ENCODE data around the gene RELL1.
A peak's percentile ranks its signal among the peaks of the same experiment; 100 is the strongest.

The RELL1 gene

DNA sequence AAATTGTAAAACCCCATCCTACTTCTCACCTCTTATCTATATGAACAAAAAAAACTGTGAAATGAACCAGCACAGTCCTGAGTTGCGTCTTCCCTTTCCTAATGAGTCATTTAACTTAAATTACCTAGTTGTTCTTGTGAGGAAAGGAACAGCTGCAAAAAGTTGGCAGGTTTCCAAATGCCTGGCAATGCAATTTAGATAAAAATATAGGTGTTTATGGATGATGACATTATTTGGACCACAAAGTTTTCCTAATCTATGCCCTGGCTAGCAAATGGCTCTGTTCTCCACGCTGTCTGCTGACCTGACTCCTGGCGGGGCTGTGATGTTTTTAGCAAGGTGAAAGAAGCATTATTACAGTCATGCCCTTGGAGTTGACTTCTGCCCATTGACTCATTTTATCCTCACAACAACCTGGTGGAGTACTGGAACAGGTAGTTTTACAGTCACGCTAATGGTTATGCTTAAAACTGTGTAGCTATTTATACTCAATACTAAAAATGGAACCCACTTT is 29.8 kb upstream of the RELL1 start:
- no peak for TF ChIP-seq ZNF274 (IDR thresholded peaks at IDR 0.05; ENCODE audit: low read depth, low read length)
- H3K4me3 ChIP-seq (ENCODE audit: low read length) = no peak overlapping the region

DNA sequence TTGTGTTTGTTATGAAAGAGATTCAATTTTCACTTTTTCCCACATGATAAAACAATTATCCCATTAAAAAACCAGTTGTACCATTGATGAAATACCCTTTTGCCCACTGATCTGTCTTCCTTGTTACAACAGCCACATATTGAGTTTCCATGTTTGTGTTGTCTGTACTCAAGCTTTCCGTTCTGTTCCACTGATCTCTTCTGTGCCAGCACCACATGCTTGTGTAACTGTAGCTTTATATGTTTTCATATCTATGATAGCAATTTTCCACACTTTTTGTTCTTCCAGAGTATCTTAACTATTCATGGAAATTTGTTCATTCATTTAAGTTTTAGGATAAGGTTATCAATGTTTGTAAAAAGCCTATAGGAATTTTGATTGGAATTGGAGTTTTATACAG is 24.3 kb upstream of the RELL1 start:
- TF ChIP-seq ZNF274 (IDR thresholded peaks at IDR 0.05; ENCODE audit: low read depth, low read length) = no peak
- H3K4me3 ChIP-seq (ENCODE audit: low read length) = no peak overlapping the region

DNA sequence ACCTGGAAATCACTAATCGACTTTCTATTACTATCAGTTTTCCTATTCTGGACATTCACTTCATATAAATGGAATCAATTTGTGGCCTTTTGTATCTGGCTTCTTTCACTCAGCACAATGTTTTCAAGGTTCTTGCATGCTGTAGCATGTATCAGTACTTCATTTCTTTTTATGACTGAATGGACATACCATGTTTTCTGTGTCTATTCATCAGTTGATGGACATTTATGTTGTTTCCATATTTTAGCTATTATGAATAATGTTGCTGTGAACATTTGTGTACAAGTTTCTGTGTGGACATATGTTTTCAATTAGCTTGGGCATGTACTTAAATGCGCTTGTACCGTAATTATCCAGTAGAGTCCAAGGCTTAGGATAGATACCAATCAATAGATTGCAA is 19.9 kb upstream of the RELL1 start:
- H3K4me3 ChIP-seq (ENCODE audit: low read length) = no peak overlapping the region
- no peak for TF ChIP-seq ZNF274 (IDR thresholded peaks at IDR 0.05; ENCODE audit: low read depth, low read length)

DNA sequence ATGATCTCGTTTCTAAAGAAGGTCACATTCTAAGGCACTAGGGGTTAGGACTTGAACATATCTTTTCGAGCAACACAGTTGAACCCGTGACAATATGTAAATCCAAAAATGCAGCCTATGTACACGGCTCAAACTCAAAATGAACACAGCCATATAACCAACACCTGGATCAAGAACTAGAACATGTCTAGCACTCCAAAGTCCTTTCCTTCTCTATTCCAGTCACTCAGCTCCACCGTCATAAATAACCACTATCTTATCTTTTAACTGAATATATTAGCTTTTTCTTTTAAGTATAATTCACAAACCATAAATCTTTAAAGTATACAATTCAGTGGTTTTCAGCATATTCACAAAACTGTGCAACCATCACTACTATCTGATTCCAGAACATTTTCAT is 19.4 kb upstream of the RELL1 start:
- H3K4me3 ChIP-seq (ENCODE audit: low read length) = no peak overlapping the region
- no peak for TF ChIP-seq ZNF274 (IDR thresholded peaks at IDR 0.05; ENCODE audit: low read depth, low read length)

DNA sequence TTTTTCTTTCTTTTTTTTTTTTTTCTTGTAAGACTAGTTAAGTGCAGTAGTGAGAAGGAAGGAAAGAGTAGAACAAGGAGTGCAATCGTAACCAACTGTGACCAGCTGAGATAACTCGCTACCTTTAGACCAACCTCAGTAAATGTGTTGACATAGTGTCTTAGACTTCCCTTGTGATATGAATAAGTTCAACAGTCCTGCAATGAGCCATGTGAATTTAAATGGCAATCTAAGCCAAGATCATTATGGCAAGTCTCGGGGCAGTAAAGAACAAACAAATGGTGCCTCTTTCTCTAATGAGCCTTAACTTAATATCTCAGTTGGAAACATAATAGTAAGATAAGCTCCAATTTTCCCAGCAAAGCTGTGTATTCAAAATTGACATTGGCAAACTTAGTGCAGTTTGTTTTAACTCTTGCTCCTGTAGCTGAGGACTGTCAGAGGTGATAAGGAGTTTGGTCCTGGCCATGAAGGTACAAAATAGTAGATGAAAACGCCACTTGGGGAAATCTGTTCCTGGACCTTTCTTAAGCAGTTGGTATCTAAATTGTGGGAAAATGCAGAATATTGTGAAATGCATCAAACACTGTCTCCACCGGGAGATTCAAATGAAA is 13.8 kb upstream of the RELL1 start:
- H3K4me3 ChIP-seq (ENCODE audit: low read length) = no peak overlapping the region
- no peak for TF ChIP-seq ZNF274 (IDR thresholded peaks at IDR 0.05; ENCODE audit: low read depth, low read length)

DNA sequence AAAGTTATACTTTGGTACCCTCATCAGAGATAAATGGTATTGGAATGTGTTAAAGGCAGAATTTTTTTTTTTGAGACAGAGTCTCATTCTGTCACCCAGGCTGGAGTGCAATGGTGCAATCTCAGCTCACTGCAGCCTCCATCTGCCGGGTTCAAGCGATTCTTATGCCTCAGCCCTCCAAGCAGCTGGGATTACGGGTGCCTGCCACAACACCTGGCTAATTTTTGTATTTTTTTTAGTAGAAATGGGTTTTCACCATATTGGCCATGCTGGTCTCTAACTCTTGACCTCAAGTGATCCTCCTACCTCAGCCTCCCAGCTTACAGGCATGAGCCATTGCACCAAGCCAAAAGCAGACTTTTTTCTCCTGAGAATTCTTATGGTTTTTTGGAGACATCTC is 11.4 kb upstream of the RELL1 start:
- TF ChIP-seq ZNF274 (IDR thresholded peaks at IDR 0.05; ENCODE audit: low read depth, low read length) = no peak

DNA sequence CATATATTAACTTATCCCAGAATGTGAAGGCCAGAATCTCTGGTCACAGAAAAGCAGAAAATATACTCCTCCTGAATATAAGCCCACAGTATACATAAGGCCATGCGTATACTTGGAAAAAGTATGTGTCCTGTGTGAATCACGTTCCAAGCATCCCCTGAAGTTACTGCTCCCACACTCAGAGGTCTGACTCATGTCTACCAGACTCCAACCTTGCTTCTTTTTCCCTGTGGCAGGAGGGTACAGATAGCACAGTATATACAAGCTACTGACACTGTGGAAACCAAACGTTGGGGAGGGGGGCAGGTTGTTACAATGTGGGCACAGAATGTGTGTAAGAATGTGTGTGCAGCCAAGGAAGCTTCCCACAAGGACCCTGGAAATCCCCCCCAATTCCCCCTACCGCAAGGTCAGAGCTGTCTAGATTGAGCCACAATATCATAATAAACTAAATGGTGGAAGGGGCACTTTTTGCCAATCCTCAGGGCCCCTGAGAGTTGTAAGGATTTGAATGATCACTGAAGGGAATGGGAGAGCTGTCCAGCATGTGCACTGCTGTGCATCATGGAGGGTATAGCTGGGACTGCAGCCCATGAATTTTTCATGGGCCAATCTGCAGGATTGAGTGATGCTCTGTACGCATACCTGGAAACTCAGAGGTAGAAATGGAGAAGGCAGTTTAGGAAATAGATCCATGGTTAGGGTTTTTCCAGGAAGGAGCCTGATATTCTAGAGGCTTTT is 7.4 kb upstream of the RELL1 start:
- TF ChIP-seq ZNF274 (IDR thresholded peaks at IDR 0.05; ENCODE audit: low read depth, low read length) = no peak
- H3K4me3 ChIP-seq (ENCODE audit: low read length) = no peak overlapping the region

More for the DNA sequence above, 11.4 kb upstream of the RELL1 start:
- H3K4me3 ChIP-seq (ENCODE audit: low read length) = no peak overlapping the region

DNA sequence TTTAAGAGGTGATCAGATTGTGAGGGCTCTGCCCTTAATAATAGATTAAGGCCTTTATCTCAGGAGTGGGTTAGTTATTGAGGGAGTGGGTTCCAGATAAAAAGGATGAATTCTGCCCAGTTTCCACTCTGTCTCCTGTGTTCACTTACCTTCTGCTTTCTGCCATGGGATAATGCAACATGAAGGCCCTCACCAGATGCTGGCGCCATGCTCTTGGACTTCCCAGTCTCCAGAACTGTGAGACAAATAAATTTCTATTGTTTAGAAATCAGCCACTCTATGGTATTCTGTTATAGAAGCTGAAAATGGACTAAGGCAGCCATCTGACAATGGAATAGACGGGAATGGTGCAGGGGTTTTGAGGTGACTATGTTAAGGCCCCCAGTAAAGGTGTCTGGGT is 6.9 kb upstream of the RELL1 start:
- TF ChIP-seq ZNF274 (IDR thresholded peaks at IDR 0.05; ENCODE audit: low read depth, low read length) = no peak
- no peak overlapping the region for H3K4me3 ChIP-seq (ENCODE audit: low read length)

DNA sequence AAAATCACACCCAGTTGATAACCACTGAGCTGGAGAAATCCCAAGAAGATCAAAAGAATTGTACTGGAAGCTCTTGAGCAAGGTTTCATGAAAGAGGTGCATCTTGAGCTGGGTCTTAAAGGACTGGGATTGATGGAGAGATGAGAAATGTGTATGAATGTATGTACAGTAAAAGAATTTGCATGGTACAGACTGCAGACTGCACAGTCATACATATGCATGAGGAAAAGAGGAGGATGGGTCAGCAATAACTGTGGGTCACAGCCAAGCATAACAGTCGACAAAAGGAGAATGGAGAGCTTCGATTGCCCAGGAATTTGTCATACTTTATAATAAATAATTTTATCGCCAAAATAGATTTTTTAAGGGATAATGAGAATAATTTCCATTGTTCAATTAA is 4.8 kb upstream of the RELL1 start:
- TF ChIP-seq ZNF274 (IDR thresholded peaks at IDR 0.05; ENCODE audit: low read depth, low read length) = no peak
- no peak overlapping the region for H3K4me3 ChIP-seq (ENCODE audit: low read length)

DNA sequence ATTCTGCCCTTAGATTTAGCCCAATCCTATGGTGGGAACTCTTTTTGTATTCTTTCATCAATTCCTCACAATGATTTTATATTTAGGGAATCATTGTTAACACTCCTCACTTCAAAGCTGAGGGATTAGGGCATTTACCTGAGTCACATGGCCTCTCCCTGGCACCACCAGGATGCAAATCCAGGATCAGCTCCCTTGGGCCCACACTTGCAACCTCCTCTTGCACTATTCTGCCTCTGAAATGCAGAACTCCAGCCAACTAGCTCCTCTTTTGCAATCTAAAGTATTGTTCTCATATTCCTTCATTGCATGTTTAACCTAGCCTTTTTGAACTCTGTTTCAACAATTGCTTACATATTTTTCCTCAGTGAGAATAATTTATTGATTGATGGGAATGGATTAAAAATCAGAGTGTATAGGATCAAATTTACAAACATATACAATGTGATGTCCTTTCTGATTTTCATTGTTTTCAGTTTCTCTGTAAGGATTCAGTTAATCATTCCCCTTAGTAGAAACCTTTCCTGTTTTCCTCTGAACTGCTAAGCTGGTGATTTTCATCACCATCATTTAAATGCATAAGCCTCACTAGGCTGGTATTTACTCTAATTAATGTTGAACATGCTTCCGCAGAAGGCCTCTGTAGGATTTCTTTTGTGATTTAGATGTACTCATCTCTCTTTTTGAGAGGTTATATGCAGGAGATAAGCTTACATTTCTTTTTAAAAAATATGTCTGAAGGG is 3.3 kb upstream of the RELL1 start:
- no peak overlapping the region for H3K4me3 ChIP-seq (ENCODE audit: low read length)
- TF ChIP-seq ZNF274 (IDR thresholded peaks at IDR 0.05; ENCODE audit: low read depth, low read length) = no peak

DNA sequence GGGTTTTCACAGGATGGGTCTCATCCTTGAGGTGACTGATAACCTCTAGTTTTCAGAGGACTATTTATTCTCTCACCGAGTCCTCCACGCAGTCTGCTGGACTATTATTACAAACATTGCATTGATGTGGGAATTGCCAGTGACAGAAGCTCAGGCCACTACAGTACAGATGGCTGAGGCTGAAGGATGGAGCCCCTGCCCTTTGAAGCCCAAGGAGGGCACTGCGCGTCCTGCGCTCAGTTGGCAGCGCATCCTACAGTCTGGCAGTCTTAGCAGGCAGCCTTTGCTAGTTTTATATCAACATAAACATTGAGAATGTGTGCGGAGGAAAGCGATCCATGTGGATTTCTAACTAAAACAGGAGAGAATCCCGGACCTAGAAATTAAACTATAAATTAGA is 1.5 kb upstream of the RELL1 start:
- TF ChIP-seq ZNF274 (IDR thresholded peaks at IDR 0.05; ENCODE audit: low read depth, low read length) = no peak
- no peak overlapping the region for H3K4me3 ChIP-seq (ENCODE audit: low read length)

DNA sequence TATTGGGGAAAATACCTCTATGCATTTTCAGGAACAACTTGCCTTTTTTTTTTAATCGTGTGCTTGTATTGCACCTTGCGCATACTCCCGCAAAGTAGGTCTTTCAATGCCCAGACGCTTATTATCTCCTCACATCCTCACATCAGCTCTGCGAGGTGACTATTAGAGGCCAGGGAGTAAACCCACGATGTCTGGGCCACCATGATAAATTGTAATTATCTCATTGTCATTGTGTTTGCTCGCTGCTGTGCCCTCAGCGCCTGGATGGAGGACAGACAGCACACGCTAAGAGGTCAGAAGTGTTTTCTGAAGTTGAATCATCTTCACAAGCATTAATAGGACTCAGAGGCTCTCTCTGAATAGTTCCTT is 1.0 kb upstream of the RELL1 start:
- H3K4me3 ChIP-seq (ENCODE audit: low read length) = peak overlapping the region; percentile 58; the same call in 1 of the 2 replicates

DNA sequence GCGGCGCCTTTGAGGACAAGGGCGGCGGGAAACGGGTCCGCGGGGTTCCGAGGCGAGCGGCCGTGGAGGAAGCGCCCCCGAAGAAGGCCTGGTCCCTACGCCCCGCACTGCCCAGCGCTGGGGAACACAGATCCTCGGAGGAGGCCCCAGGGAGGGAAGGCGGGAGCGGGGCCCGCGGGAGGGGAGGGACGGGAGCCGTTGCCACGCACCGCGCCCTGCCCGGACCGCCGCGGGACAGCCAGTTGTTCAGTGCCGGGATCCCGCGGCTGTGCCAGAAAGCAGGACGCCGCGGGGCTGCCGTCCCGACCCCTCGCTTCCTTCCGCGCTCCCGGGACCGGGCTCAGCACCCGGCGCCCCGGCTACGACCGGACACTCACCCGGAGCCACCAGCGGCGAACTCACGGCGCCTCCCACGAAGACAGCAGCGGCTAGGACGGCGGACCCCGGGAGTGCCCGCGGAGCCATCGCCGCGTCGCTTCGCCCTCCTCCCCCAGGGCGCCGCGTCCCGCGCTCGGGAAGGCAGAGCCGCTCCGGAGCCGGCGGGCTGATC is 278 bp downstream of the RELL1 start:
- TF ChIP-seq ZNF274 (IDR thresholded peaks at IDR 0.05; ENCODE audit: low read depth, low read length) = no peak
- H3K4me3 ChIP-seq (ENCODE audit: low read length) = peak overlapping the region; percentile 74

More for the DNA sequence above, 1.0 kb upstream of the RELL1 start:
- no peak for TF ChIP-seq ZNF274 (IDR thresholded peaks at IDR 0.05; ENCODE audit: low read depth, low read length)

DNA sequence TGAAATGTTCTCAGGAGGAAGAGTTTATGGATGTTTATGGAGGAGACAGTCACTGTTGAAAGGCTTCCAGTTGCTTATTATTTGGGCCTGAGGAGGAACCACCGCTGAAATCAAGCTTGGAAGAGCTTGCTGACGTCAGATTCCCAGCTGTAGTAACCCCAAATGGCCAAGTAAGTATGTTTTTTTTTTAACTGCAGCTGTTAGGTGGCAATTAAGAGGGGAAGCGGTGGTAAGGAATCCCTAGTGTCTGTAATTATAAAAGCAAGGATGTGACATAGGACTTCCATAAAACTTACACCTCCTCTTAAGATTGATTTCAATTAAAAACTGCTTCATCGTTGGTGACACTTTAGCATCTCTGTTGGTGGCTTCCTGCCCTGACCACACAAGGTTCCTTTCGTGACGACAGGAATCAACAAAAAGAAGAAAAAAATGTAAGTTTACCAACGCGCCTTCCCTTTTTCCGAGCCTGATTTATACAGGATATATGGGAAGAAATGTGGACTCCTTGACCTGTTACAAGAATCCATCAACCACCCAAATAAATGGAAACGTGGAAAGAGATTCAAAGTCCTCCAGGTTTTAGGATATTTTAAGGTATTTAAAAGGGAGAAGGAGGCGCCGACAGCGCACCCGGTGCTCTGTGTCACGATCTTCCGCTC is 884 bp downstream of the RELL1 start:
- peak overlapping the region; percentile 74 for H3K4me3 ChIP-seq (ENCODE audit: low read length)
- no peak for TF ChIP-seq ZNF274 (IDR thresholded peaks at IDR 0.05; ENCODE audit: low read depth, low read length)
